ENCODE data around the gene METTL4. TPM values are rescaled to one million over a fixed set of nuclear protein-coding genes. Genes with fewer than 3 reads are reported as not detected.
"Not testable (repeated sequence)": the region's sequence is repeated elsewhere in the genome, so short reads cannot be mapped to it uniquely, and the experiment has no call there.

The METTL4 gene
- total RNA-seq, 3 donors from 2014 or later (not counting 1 experiment from before 2014, with no cell fraction given) = 9.1 to 11.3 (median 10.6) TPM

DNA sequence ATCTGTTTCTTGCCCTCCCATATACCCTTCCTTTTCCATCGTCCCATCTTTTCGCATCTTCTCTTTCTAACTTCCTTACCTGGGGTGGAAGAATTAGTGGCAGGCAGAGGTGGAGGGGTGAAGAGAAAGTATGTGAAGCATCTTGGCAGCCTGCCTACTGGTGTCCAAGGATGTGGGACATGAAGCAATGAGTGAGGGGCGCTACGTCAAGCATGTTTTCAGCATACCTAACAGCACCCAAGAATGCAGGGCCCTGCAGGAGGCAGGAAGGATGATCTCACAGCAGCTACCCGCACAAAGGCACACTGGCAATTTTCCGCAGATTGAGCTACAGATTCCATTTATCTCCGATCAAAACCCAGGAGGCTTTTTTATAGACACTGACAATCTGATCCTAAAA lies 42.2 kb downstream of the METTL4 start:
- Histone ChIP-seq H3K9me3 (ENCODE audit: control insufficient read depth, insufficient read depth, low read length) (no peaks in the 10 kb centered on the region), H3K27ac (ENCODE audit: low read length) (no peak overlapping the region), H3K36me3 (ENCODE audit: control insufficient read depth, insufficient read depth, low read length) (no peaks in the 10 kb centered on the region), H3K4me3 (ENCODE audit: low read length) (no peak overlapping the region), H3K27me3 (ENCODE audit: control insufficient read depth, insufficient read depth, low read length) (no peaks in the 10 kb centered on the region), H3K4me1 (ENCODE audit: control insufficient read depth, insufficient read depth, low read length) (no peaks in the 10 kb centered on the region)
- Mint-ChIP-seq H3K4me1 (no peaks in the 10 kb centered on the region), H3K36me3 (no peaks in the 10 kb centered on the region), H3K4me3 (no peak overlapping the region), H3K27ac (no peak overlapping the region), H3K27me3 (ENCODE audit: low read depth in 2 of 2) (no peaks in the 10 kb centered on the region), H3K9me3 (no peaks in the 10 kb centered on the region)
- intact Hi-C loops (cut with micrococcal nuclease) = no loop called here
- ATAC-seq (no peak), DNase-seq (no peak)
- TF ChIP-seq, protein P1, sequence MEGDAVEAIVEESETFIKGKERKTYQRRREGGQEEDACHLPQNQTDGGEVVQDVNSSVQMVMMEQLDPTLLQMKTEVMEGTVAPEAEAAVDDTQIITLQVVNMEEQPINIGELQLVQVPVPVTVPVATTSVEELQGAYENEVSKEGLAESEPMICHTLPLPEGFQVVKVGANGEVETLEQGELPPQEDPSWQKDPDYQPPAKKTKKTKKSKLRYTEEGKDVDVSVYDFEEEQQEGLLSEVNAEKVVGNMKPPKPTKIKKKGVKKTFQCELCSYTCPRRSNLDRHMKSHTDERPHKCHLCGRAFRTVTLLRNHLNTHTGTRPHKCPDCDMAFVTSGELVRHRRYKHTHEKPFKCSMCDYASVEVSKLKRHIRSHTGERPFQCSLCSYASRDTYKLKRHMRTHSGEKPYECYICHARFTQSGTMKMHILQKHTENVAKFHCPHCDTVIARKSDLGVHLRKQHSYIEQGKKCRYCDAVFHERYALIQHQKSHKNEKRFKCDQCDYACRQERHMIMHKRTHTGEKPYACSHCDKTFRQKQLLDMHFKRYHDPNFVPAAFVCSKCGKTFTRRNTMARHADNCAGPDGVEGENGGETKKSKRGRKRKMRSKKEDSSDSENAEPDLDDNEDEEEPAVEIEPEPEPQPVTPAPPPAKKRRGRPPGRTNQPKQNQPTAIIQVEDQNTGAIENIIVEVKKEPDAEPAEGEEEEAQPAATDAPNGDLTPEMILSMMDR (IDR thresholded peaks at IDR 0.05) = no peak
- WGBS (ENCODE audit: insufficient coverage) = 93% methylated on average over 5 of the region's 7 CpGs

DNA sequence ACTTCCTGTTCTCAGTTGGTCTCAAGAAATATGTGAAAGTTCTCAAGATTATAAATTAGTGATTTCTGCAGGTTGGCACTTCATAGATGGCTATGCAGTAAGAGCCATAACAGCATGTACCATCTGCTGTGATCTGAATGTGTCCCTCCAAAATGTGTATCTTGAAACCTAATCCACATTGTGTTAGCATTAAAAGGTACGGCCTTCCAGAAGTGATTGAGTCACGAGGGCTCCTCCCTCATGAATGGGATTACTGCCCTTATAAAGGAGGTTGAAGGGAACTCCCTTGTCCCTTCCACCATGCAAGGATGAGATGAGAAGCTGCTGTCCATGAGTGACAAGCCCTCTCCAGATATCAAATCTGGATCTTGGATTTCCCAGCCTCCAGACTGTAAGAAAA lies 45.0 kb downstream of the METTL4 start:
- DNase-seq (no peak), ATAC-seq (no peak)
- H3K9me3 ChIP-seq (ENCODE audit: control insufficient read depth, insufficient read depth, low read length) = no peaks in the 10 kb centered on the region
- no peaks in the 10 kb centered on the region for H3K27me3 Mint-ChIP-seq (ENCODE audit: low read depth in 2 of 2)
- no peaks in the 10 kb centered on the region for H3K27me3 ChIP-seq (ENCODE audit: control insufficient read depth, insufficient read depth, low read length)
- no peak overlapping the region for H3K4me3 ChIP-seq (ENCODE audit: low read length)
- H3K27ac Mint-ChIP-seq = no peak overlapping the region
- intact Hi-C loops (cut with micrococcal nuclease) = no loop called here
- H3K27ac ChIP-seq (ENCODE audit: low read length) = no peak overlapping the region
- no peak overlapping the region for H3K4me3 Mint-ChIP-seq
- TF ChIP-seq, protein P1 (IDR thresholded peaks at IDR 0.05) = no peak
- WGBS (ENCODE audit: insufficient coverage) = no CpG with 5 or more reads among the region's 2 CpGs
- H3K4me1 Mint-ChIP-seq = no peaks in the 10 kb centered on the region
- H3K36me3 ChIP-seq (ENCODE audit: control insufficient read depth, insufficient read depth, low read length) = no peaks in the 10 kb centered on the region
- no peaks in the 10 kb centered on the region for H3K4me1 ChIP-seq (ENCODE audit: control insufficient read depth, insufficient read depth, low read length)
- no peaks in the 10 kb centered on the region for H3K36me3 Mint-ChIP-seq
- no peaks in the 10 kb centered on the region for H3K9me3 Mint-ChIP-seq

DNA sequence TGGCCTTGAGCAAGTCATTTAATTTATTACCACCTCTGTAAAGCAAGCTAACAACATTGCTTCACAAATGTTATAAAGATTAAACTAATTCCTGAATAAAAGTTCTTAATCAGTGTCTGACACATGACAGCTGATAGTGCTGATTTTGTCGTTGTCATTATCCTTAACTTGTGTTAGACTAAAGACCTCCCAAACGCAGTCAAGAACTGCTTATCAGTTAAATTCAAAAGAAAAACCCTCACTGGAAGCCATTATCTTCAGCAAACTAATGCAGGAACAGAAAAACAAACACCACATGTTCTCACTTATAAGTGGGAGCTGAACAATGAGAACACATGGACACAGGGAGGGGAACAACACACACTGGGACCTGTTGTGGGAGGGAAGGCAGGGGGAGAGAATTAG lies 46.5 kb downstream of the METTL4 start:
- WGBS (ENCODE audit: insufficient coverage) = 67% methylated on average over 2 of the region's 2 CpGs
- H3K27ac Mint-ChIP-seq; intact Hi-C loops (cut with micrococcal nuclease): not testable (repeated sequence)

DNA sequence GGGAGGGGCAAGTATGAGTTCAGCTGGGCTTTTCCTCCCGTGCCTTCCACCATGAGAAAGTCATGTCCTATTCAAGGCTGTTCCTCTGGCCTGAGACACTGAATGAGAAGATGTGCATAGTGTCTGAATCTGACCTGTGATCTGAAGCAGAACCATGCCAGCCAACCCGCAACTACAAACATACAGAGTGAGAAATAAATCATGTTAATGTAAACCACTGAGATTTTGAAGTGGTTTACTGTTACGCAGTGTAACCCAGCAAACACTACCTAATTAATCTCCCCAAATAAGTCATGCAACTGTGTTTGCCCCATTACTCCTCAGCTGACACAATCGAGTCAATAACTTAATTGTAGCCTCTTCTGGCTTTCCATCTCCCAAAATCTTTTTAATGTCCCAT lies 49.2 kb downstream of the METTL4 start:
- Mint-ChIP-seq H3K27ac (no peak overlapping the region), H3K4me1 (no peaks in the 10 kb centered on the region)
- intact Hi-C loops (cut with micrococcal nuclease) = no loop called here

More for the DNA sequence above, 46.5 kb downstream of the METTL4 start:
- H3K4me3 Mint-ChIP-seq; H3K36me3 Mint-ChIP-seq; H3K36me3 ChIP-seq (ENCODE audit: control insufficient read depth, insufficient read depth, low read length); H3K4me3 ChIP-seq (ENCODE audit: low read length); H3K27me3 ChIP-seq (ENCODE audit: control insufficient read depth, insufficient read depth, low read length); H3K4me1 Mint-ChIP-seq; H3K9me3 Mint-ChIP-seq; H3K27ac ChIP-seq (ENCODE audit: low read length); H3K4me1 ChIP-seq (ENCODE audit: control insufficient read depth, insufficient read depth, low read length); H3K9me3 ChIP-seq (ENCODE audit: control insufficient read depth, insufficient read depth, low read length); ATAC-seq; DNase-seq; H3K27me3 Mint-ChIP-seq (ENCODE audit: low read depth in 2 of 2): not testable (repeated sequence)

More for the DNA sequence above, 49.2 kb downstream of the METTL4 start:
- DNase-seq (no peak), ATAC-seq (no peak)
- Histone ChIP-seq H3K4me3 (ENCODE audit: low read length) (no peak overlapping the region), H3K36me3 (ENCODE audit: control insufficient read depth, insufficient read depth, low read length) (no peaks in the 10 kb centered on the region), H3K27me3 (ENCODE audit: control insufficient read depth, insufficient read depth, low read length) (no peaks in the 10 kb centered on the region), H3K4me1 (ENCODE audit: control insufficient read depth, insufficient read depth, low read length) (no peaks in the 10 kb centered on the region), H3K9me3 (ENCODE audit: control insufficient read depth, insufficient read depth, low read length) (no peaks in the 10 kb centered on the region), H3K27ac (ENCODE audit: low read length) (no peak overlapping the region)
- TF ChIP-seq, protein P1 (IDR thresholded peaks at IDR 0.05) = no peak
- Mint-ChIP-seq H3K9me3 (no peaks in the 10 kb centered on the region), H3K27me3 (ENCODE audit: low read depth in 2 of 2) (no peaks in the 10 kb centered on the region), H3K36me3 (no peaks in the 10 kb centered on the region), H3K4me3 (no peak overlapping the region)
- 63% methylated on average over 4 of the region's 4 CpGs for WGBS (ENCODE audit: insufficient coverage)

Measured in natural killer cell (primary cell).